Endothelial cell of umbilical vein (primary cell): ENCODE results near the gene LAMB3. TPM values are rescaled to one million over a fixed set of nuclear protein-coding genes. Genes with fewer than 3 reads are reported as not detected.

ENCODE experiments used
- BruUV-seq: library from RNA; stranded (reverse); fragments of 400-500 nt; replicated peaks from 2 replicates; lab custom pipeline; 2021; lab: Mats Ljungman, UMichigan
- CTCF ChIA-PET: fragments of 300-600, 350-600 bp; sonication (Branson Sonifier 250); formaldehyde crosslinking; loops from one replicate; lab custom pipeline; 2021; ENCODE audit warnings: antibody characterized with exemption, inconsistent platforms; lab: Charles Lee
- POLR2A ChIA-PET: fragments of 300-600, 350-600 bp; sonication (Branson Sonifier 250); formaldehyde crosslinking; loops from one replicate; lab custom pipeline; 2021; ENCODE audit warnings: antibody characterized with exemption, inconsistent platforms; lab: Charles Lee
- DNase-seq: peaks from one replicate; pipeline ENCODE4 v3.0.0-alpha.2; 2011; ENCODE audit warnings: low read depth, low spot score
- FAIRE-seq: peaks from 2 replicates; lab custom pipeline; 2011; peaks lifted over from hg19 to GRCh38; lab: Jason Lieb, UNC
- H2AFZ ChIP-seq: 2 replicates; pipeline ENCODE4 v1.6.0; 2012; ENCODE audit warnings: low read depth, low read length, control low read depth, inconsistent platforms
- H3K27ac ChIP-seq: 2 replicates; pipeline ENCODE4 v1.5.1; 2011; ENCODE audit warnings: low read depth, mild to moderate bottlenecking, control low read depth, low read length, moderate library complexity; ENCODE audit not compliant: insufficient read depth
- H3K27me3 ChIP-seq, 2 experiments: 2 replicates each; pipeline versions ENCODE4 v1.6.0 to v1.6.1; 2011; ENCODE audit warnings: low read length in 2 of 2, mixed read lengths in 1 of 2; ENCODE audit not compliant: control insufficient read depth in 2 of 2, insufficient read depth in 2 of 2
- H3K36me3 ChIP-seq, 2 experiments: 2 replicates in 1 of 2; 3 replicates in 1 of 2; pipeline ENCODE4 v1.5.1; 2011; ENCODE audit warnings: low read length in 2 of 2, mild to moderate bottlenecking in 1 of 2, moderate library complexity in 1 of 2; ENCODE audit not compliant: control insufficient read depth in 2 of 2, insufficient read depth in 2 of 2; ENCODE audit errors: extremely low read depth in 1 of 2
- H3K4me1 ChIP-seq: 3 replicates; pipeline ENCODE4 v1.5.1; 2011; ENCODE audit warnings: mild to moderate bottlenecking, low read length; ENCODE audit not compliant: control insufficient read depth, insufficient read depth; ENCODE audit errors: extremely low read depth
- H3K4me2 ChIP-seq: 2 replicates; pipeline ENCODE4 v1.6.1; 2011; ENCODE audit warnings: low read length, control low read depth, mixed read lengths; ENCODE audit not compliant: insufficient read depth
- H3K4me3 ChIP-seq, 3 experiments: fragments of 200-600 bp in 1 of 3; sonication (generic), shearing (Covaris generic) in 1 of 3; replicated peaks in 1 of 3; 2 replicates each; pipeline ENCODE4 v1.5.1; 2011 to 2016; ENCODE audit warnings: control low read depth in 3 of 3, low read length in 3 of 3, mild to moderate bottlenecking in 2 of 3, inconsistent platforms in 1 of 3, low read depth in 1 of 3, moderate library complexity in 1 of 3; ENCODE audit not compliant: insufficient read depth in 1 of 3
- H3K79me2 ChIP-seq: 2 replicates; pipeline ENCODE4 v1.6.0; 2012; ENCODE audit warnings: low read length, inconsistent platforms; ENCODE audit not compliant: control insufficient read depth, insufficient read depth
- H3K9ac ChIP-seq: replicated peaks from 2 replicates; pipeline ENCODE3; 2011; ENCODE audit warnings: low read length, control low read depth; ENCODE audit not compliant: insufficient read depth; ENCODE audit errors: extremely low read depth
- H3K9me1 ChIP-seq: replicated peaks from 3 replicates; pipeline ENCODE4 v1.6.0; 2011; ENCODE audit warnings: mild to moderate bottlenecking, low read length; ENCODE audit not compliant: control insufficient read depth, insufficient read depth; ENCODE audit errors: extremely low read depth
- H3K9me3 ChIP-seq: replicated peaks from 2 replicates; pipeline ENCODE4 v1.5.1; 2012; ENCODE audit warnings: low read length, inconsistent platforms; ENCODE audit not compliant: control insufficient read depth, insufficient read depth
- H4K20me1 ChIP-seq: replicated peaks from 2 replicates; pipeline ENCODE3; 2011; ENCODE audit warnings: mild to moderate bottlenecking, low read length; ENCODE audit not compliant: control insufficient read depth, insufficient read depth; ENCODE audit errors: extremely low read depth
- EZH2 ChIP-seq: IDR thresholded peaks from 2 replicates; pipeline ENCODE4 v1.6.1; 2012; ENCODE audit warnings: borderline replicate concordance, low read depth, mild to moderate bottlenecking, moderate library complexity, low read length, inconsistent platforms; ENCODE audit not compliant: severe bottlenecking
- FOS ChIP-seq: IDR thresholded peaks from 2 replicates; pipeline ENCODE4 v1.6.1; 2011; ENCODE audit warnings: mild to moderate bottlenecking, low read length, moderate library complexity, borderline replicate concordance; ENCODE audit not compliant: insufficient read depth
- GATA2 ChIP-seq: IDR thresholded peaks from 2 replicates; pipeline ENCODE4 v1.7.0; 2011; ENCODE audit warnings: low read depth, mild to moderate bottlenecking, moderate library complexity, mixed read lengths, low read length; ENCODE audit not compliant: insufficient read length, insufficient read depth
- JUN ChIP-seq: IDR thresholded peaks from 2 replicates; pipeline ENCODE4 v1.6.1; 2011; ENCODE audit warnings: borderline replicate concordance, low read depth; ENCODE audit not compliant: insufficient read length, insufficient read depth
- MYC ChIP-seq: IDR thresholded peaks from one replicate; pipeline ENCODE4 v1.6.1; 2011; ENCODE audit warnings: mild to moderate bottlenecking, low read depth, low read length
- POLR2A ChIP-seq: IDR thresholded peaks from 2 replicates; pipeline ENCODE4 v1.6.1; 2012; ENCODE audit warnings: low read depth, mild to moderate bottlenecking, control low read depth, low read length
- POLR2AphosphoS5 ChIP-seq: IDR thresholded peaks from 2 replicates; pipeline ENCODE4 v1.6.1; 2012; ENCODE audit warnings: low read depth, mild to moderate bottlenecking, control low read depth, low read length, moderate library complexity; ENCODE audit not compliant: insufficient read depth
- dilution Hi-C: fragments of 300-500 bp; cut with MboI; formaldehyde crosslinking; loops from one replicate; pipeline ENCODE4 v1.15.0; 2019; ENCODE audit warnings: low sequenced_read_pairs; ENCODE audit not compliant: extremely low pct_ligation_motif_present
- intact Hi-C: fragments of 100-400 bp; cut with micrococcal nuclease; formaldehyde crosslinking; loops from one replicate; pipeline ENCODE4 v1.10.0; 2022
- polyA plus RNA-seq, 4 experiments: library from polyadenylated mRNA; depleted of rRNA in 3 of 4; stranded (reverse) in 3 of 4; unstranded in 1 of 4; fragments of >200 nt; gene quantifications; 2 replicates each; pipeline versions ENCODE4 v1.2.1 to v1.2.3, GENCODE V29; 2011 to 2012; ENCODE audit warnings: missing spikeins in 1 of 4
- total RNA-seq: library from RNA; stranded (reverse); gene quantifications from 2 replicates; pipeline ENCODE4 v1.2.3, GENCODE V29; 2021
- TF ChIP-seq, protein P1 (sequence below), 2 donors: IDR thresholded peaks; 1 replicate in 1 of 2; 2 replicates in 1 of 2; pipeline ENCODE4 v1.5.1; 2011; ENCODE audit warnings: low read length in 2 of 2, mild to moderate bottlenecking in 2 of 2, moderate library complexity in 2 of 2, control low read depth in 1 of 2, inconsistent platforms in 1 of 2, low read depth in 1 of 2; ENCODE audit not compliant: insufficient read depth in 1 of 2; ENCODE audit errors: extremely low read depth in 1 of 2
- TF ChIP-seq, protein P2 (sequence below): IDR thresholded peaks from 2 replicates; pipeline ENCODE4 v1.6.1; 2011; ENCODE audit not compliant: insufficient read depth, insufficient read length

LAMB3 gene
- total and polyA plus RNA-seq, 2 donors (not counting 3 experiments of a cell fraction or from before 2014, with no cell fraction given) = 2.6 to 3.1 TPM

DNA sequence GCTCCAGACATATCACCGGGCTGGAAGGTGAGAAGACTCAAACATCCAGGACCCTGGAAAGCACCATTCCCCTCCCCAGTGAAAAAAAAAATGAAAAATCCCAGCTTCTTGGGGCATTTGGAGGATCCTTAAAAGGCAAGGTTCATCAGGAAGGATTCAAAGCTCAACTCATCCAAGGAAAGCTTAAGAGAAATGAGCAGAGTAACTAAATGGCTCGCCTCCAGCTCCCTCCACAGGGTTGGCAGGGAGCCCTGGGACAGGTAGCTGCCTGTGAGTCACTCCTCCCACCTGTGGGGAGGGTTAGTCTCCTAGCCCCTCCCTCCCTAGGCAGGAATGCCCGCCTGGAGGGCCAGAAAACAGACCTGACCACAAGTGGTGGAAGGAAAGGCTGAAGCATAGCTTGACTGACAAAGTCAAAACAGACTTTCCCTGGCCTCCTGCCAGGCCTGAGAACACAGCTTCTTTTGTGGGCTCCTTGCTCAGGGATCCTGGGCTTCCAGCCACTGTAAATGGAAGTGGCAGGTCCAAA is 712 bp upstream of the LAMB3 start:
- TF ChIP-seq POLR2AphosphoS5 = no peak
- TF ChIP-seq MYC = no peak
- TF ChIP-seq FOS = no peak
- no peak for TF ChIP-seq POLR2A
- no peak for TF ChIP-seq GATA2
- TF ChIP-seq, protein P1, sequence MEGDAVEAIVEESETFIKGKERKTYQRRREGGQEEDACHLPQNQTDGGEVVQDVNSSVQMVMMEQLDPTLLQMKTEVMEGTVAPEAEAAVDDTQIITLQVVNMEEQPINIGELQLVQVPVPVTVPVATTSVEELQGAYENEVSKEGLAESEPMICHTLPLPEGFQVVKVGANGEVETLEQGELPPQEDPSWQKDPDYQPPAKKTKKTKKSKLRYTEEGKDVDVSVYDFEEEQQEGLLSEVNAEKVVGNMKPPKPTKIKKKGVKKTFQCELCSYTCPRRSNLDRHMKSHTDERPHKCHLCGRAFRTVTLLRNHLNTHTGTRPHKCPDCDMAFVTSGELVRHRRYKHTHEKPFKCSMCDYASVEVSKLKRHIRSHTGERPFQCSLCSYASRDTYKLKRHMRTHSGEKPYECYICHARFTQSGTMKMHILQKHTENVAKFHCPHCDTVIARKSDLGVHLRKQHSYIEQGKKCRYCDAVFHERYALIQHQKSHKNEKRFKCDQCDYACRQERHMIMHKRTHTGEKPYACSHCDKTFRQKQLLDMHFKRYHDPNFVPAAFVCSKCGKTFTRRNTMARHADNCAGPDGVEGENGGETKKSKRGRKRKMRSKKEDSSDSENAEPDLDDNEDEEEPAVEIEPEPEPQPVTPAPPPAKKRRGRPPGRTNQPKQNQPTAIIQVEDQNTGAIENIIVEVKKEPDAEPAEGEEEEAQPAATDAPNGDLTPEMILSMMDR (IDR thresholded peaks at IDR 0.05; ENCODE audit: extremely low read depth in 1 of 2, insufficient read depth in 1 of 2, low read depth in 1 of 2, low read length in 2 of 2) = no peak
- TF ChIP-seq EZH2 = no peak
- TF ChIP-seq JUN = no peak
- TF ChIP-seq, protein P2, sequence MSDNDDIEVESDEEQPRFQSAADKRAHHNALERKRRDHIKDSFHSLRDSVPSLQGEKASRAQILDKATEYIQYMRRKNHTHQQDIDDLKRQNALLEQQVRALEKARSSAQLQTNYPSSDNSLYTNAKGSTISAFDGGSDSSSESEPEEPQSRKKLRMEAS = no peak
- Histone ChIP-seq H3K9ac (no peak overlapping the region), H2AFZ (no peak overlapping the region), H3K4me1 (peaks cover 27% of the 10 kb centered on the region), H3K4me2 (no peak overlapping the region), H3K79me2 (no peaks in the 10 kb centered on the region), H3K9me3 (no peaks in the 10 kb centered on the region), H3K36me3 (no peaks in the 10 kb centered on the region), H3K27me3 (no peaks in the 10 kb centered on the region), H3K9me1 (no peaks in the 10 kb centered on the region), H4K20me1 (no peaks in the 10 kb centered on the region), H3K4me3 (no peak overlapping the region), H3K27ac (no peak overlapping the region)
- ChIA-PET CTCF (interaction anchor here (0.7 to 1.7 kb wide), 16 partner anchors 8 to 170 kb away, joined by 3 to 6 read pairs (median 4); partner anchors contain the start of gene G0S2), POLR2A (interaction anchor here (0.5 to 1.5 kb wide), 2 partner anchors 22 to 54 kb away, joined by 3 to 4 read pairs; partner anchors contain the start of gene G0S2)
- no TSS peak for BruUV-seq
- intact Hi-C loops = no loop called here
- dilution Hi-C loops = no loop called here
- FAIRE-seq (peak; percentile 82), DNase-seq (peak; percentile 64)
